OCI-LY7 (cell line): Measurements from ENCODE around the gene GALNT11.

Source experiments
- EZH2phosphoT487 ChIP-seq: fragments of 200-600 bp; sonication (generic); IDR thresholded peaks from 2 replicates; pipeline ENCODE4 v1.6.1; 2018; ENCODE audit warnings: low read depth, borderline replicate concordance, mild to moderate bottlenecking, mixed run types, antibody characterized with exemption, low read length, moderate library complexity, mixed read lengths
- TF ChIP-seq, protein P1 (sequence below): fragments of 200-600 bp; sonication (generic); conservative IDR thresholded peaks from 2 replicates; pipeline ENCODE4 v1.5.1; 2014; ENCODE audit warnings: mild to moderate bottlenecking, antibody characterized with exemption, low read length, moderate library complexity, mixed read lengths

DNA sequence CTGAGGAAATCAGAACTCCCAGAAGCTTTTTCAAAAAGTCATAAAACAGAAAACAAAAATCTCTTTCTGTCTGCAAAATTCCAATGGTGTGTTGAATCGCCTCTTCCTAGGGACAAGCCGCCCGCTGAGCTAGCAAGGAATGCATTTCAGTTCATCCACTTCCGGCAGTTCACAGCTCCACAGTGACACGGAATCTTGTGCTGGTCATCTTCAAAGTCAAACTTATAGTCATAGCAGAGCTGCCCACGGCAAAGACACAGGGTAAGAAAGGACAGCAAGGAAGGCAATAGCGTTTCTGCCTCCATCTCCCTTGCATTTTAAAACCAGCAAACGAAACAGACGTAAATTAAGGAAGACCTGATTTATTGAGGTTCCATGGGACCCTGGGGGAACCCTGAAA lies 111.2 kb downstream of the GALNT11 start:
- TF ChIP-seq, protein P1, sequence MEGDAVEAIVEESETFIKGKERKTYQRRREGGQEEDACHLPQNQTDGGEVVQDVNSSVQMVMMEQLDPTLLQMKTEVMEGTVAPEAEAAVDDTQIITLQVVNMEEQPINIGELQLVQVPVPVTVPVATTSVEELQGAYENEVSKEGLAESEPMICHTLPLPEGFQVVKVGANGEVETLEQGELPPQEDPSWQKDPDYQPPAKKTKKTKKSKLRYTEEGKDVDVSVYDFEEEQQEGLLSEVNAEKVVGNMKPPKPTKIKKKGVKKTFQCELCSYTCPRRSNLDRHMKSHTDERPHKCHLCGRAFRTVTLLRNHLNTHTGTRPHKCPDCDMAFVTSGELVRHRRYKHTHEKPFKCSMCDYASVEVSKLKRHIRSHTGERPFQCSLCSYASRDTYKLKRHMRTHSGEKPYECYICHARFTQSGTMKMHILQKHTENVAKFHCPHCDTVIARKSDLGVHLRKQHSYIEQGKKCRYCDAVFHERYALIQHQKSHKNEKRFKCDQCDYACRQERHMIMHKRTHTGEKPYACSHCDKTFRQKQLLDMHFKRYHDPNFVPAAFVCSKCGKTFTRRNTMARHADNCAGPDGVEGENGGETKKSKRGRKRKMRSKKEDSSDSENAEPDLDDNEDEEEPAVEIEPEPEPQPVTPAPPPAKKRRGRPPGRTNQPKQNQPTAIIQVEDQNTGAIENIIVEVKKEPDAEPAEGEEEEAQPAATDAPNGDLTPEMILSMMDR: no peak
- no peak for TF ChIP-seq EZH2phosphoT487
